IMR-90 (cell line): Measurements from ENCODE around the gene CYP4F8. TPM values are rescaled to one million over a fixed set of nuclear protein-coding genes. Genes with fewer than 3 reads are reported as not detected.

Experiments
- ATAC-seq: fragments of 200-7000 bp; cut with Tn5 transposase; 2 replicates; pipeline ENCODE4 v1.9.1; 2020; ENCODE audit warnings: low read depth, mild to moderate bottlenecking, moderate library complexity
- BruUV-seq: library from RNA; stranded (reverse); fragments of 400-500 nt; replicated peaks from 2 replicates; lab custom pipeline; 2021; lab: Mats Ljungman, UMichigan
- CTCF ChIA-PET: fragments of 300-600 bp; formaldehyde crosslinking; extraction: SDS; loops from one replicate; lab custom pipeline; 2021; ENCODE audit warnings: antibody characterized with exemption; lab: Yijun Ruan, JAX
- POLR2A ChIA-PET: fragments of 300-600 bp; sonication (Branson Sonifier 250); formaldehyde crosslinking; loops from one replicate; lab custom pipeline; 2022; ENCODE audit warnings: antibody characterized with exemption; ENCODE audit not compliant: unreplicated experiment; lab: Charles Lee
- DNase-seq: peaks from one replicate; pipeline ENCODE4 v3.0.0; 2013
- H2AFZ ChIP-seq: replicated peaks from 2 replicates; pipeline ENCODE3; 2013; ENCODE audit warnings: low read length, mild to moderate bottlenecking; ENCODE audit not compliant: poor library complexity
- H2AK5ac ChIP-seq: 2 replicates; pipeline ENCODE4 v1.6.1; 2013; ENCODE audit warnings: low read depth, low read length, inconsistent platforms
- H2AK9ac ChIP-seq: replicated peaks from 2 replicates; pipeline ENCODE3; 2013; ENCODE audit warnings: mild to moderate bottlenecking, low read depth, low read length, moderate library complexity; ENCODE audit not compliant: poor library complexity
- H2BK120ac ChIP-seq: 2 replicates; pipeline ENCODE4 v1.6.1; 2013; ENCODE audit warnings: low read depth, low read length, inconsistent platforms
- H2BK15ac ChIP-seq: 3 replicates; pipeline ENCODE4 v1.6.1; 2013; ENCODE audit warnings: low read depth, low read length, inconsistent platforms
- H2BK20ac ChIP-seq: 2 replicates; pipeline ENCODE4 v1.6.1; 2013; ENCODE audit warnings: low read depth, mild to moderate bottlenecking, inconsistent platforms, low read length, moderate library complexity
- H2BK5ac ChIP-seq: 2 replicates; pipeline ENCODE4 v1.6.1; 2013; ENCODE audit warnings: mild to moderate bottlenecking, low read depth, low read length, inconsistent platforms; ENCODE audit not compliant: poor library complexity, severe bottlenecking
- H3K14ac ChIP-seq: replicated peaks from 2 replicates; pipeline ENCODE4 v1.6.1; 2013; ENCODE audit warnings: low read depth, low read length, inconsistent platforms
- H3K18ac ChIP-seq: 2 replicates; pipeline ENCODE4 v1.6.1; 2013; ENCODE audit warnings: low read depth, low read length, control low read depth
- H3K23ac ChIP-seq: 2 replicates; pipeline ENCODE4 v1.6.1; 2013; ENCODE audit warnings: low read depth, low read length, inconsistent platforms
- H3K27ac ChIP-seq: 2 replicates; pipeline ENCODE4 v1.5.1; 2013; ENCODE audit warnings: mild to moderate bottlenecking, control low read depth, low read length; ENCODE audit not compliant: insufficient read depth
- H3K27me3 ChIP-seq: 2 replicates; pipeline ENCODE4 v1.6.1; 2013; ENCODE audit warnings: low read length; ENCODE audit not compliant: control insufficient read depth, insufficient read depth
- H3K36me3 ChIP-seq: 2 replicates; pipeline ENCODE4 v1.6.1; 2013; ENCODE audit warnings: low read length, mixed read lengths; ENCODE audit not compliant: control insufficient read depth, insufficient read depth
- H3K4ac ChIP-seq: 2 replicates; pipeline ENCODE4 v1.6.1; 2013; ENCODE audit warnings: low read depth, low read length, inconsistent platforms
- H3K4me1 ChIP-seq: 2 replicates; pipeline ENCODE4 v1.6.1; 2013; ENCODE audit warnings: low read length, mixed read lengths; ENCODE audit not compliant: control insufficient read depth, insufficient read depth
- H3K4me2 ChIP-seq: 2 replicates; pipeline ENCODE4 v1.6.1; 2013; ENCODE audit warnings: low read depth, mild to moderate bottlenecking, control low read depth, low read length, moderate library complexity
- H3K4me3 ChIP-seq: 2 replicates; pipeline ENCODE4 v1.5.1; 2013; ENCODE audit warnings: low read depth, mild to moderate bottlenecking, control low read depth, low read length, moderate library complexity; ENCODE audit not compliant: insufficient read depth
- H3K56ac ChIP-seq: 2 replicates; pipeline ENCODE4 v1.6.1; 2013; ENCODE audit warnings: low read length, inconsistent platforms; ENCODE audit not compliant: insufficient read depth; ENCODE audit errors: extremely low read depth
- H3K79me1 ChIP-seq, 2 experiments: 2 replicates each; pipeline ENCODE4 v1.6.1; 2013; ENCODE audit warnings: low read length in 2 of 2, inconsistent platforms in 1 of 2, low read depth in 1 of 2
- H3K9ac ChIP-seq: 2 replicates; pipeline ENCODE4 v1.6.1; 2013; ENCODE audit warnings: low read depth, low read length, control low read depth
- H3K9me1 ChIP-seq: 2 replicates; pipeline ENCODE4 v1.6.1; 2013; ENCODE audit warnings: low read length, inconsistent platforms; ENCODE audit not compliant: insufficient read depth
- H3K9me3 ChIP-seq: 2 replicates; pipeline ENCODE4 v1.6.1; 2013; ENCODE audit warnings: low read length; ENCODE audit not compliant: control insufficient read depth, insufficient read depth
- H4K20me1 ChIP-seq: 2 replicates; pipeline ENCODE4 v1.6.1; 2013; ENCODE audit warnings: low read length, inconsistent platforms; ENCODE audit not compliant: insufficient read depth
- H4K5ac ChIP-seq: 2 replicates; pipeline ENCODE4 v1.6.1; 2013; ENCODE audit warnings: mild to moderate bottlenecking, low read depth, low read length, control low read depth
- H4K8ac ChIP-seq, 2 experiments: 2 replicates each; pipeline ENCODE4 v1.6.1; 2013; ENCODE audit warnings: low read depth in 2 of 2, low read length in 2 of 2, control low read depth in 1 of 2, inconsistent platforms in 1 of 2
- H4K91ac ChIP-seq: 2 replicates; pipeline ENCODE4 v1.6.1; 2013; ENCODE audit warnings: low read depth, low read length, inconsistent platforms; ENCODE audit not compliant: insufficient read depth
- POLR2A ChIP-seq: IDR thresholded peaks from 2 replicates; pipeline ENCODE4 v1.6.1; 2012; ENCODE audit warnings: mild to moderate bottlenecking, low read depth, low read length
- RFX5 ChIP-seq: IDR thresholded peaks from 2 replicates; pipeline ENCODE4 v1.8.0; 2012; ENCODE audit warnings: low read depth, mild to moderate bottlenecking, low read length, moderate library complexity
- WGBS, 2 experiments: methylation state at CpG; one replicate each; pipeline versions ENCODE4 v1.1.5 to v1.1.7; 2013; ENCODE audit warnings: missing lambda C conversion rate in 2 of 2; ENCODE audit not compliant: insufficient read length in 1 of 2; ENCODE audit errors: extremely low coverage in 2 of 2; 5-methylcytosine and 5-hydroxymethylcytosine counted together
- dilution Hi-C: fragments of 300-500 bp; cut with HindIII; formaldehyde crosslinking; loops from one replicate; pipeline ENCODE4 v1.14.3; 2018; ENCODE audit warnings: low sequenced_read_pairs; ENCODE audit not compliant: unreplicated experiment
- in situ Hi-C: fragments of 300-500 bp; cut with MboI; formaldehyde crosslinking; loops from 3 replicates; pipeline ENCODE4 v1.14.3; 2019; ENCODE audit warnings: low sequenced_read_pairs, inconsistent platforms, mixed read lengths
- intact Hi-C: fragments of 100-400 bp; cut with micrococcal nuclease; formaldehyde crosslinking; loops from 2 replicates; pipeline ENCODE4 v1.10.0; 2022
- polyA plus RNA-seq, 3 experiments: library from polyadenylated mRNA; depleted of rRNA; stranded (reverse); fragments of >200 nt; gene quantifications; 2 replicates each; pipeline ENCODE4 v1.2.3, GENCODE V29; 2012; ENCODE audit warnings: low replicate concordance in 1 of 3
- total RNA-seq: library from RNA; depleted of rRNA; stranded (reverse); fragments of >200 nt; gene quantifications from 2 replicates; pipeline ENCODE4 v1.2.3, GENCODE V29; 2012
- TF ChIP-seq, protein P1 (sequence below): fragments of 150-350 bp; IDR thresholded peaks from 2 replicates; pipeline ENCODE4 v1.6.1; 2017; ENCODE audit warnings: mild to moderate bottlenecking, antibody characterized with exemption, low read length, low read depth

The CYP4F8 gene
- total and polyA plus RNA-seq, 2 of the 4 experiments (the other 2 are of a cell fraction) = not detected

DNA sequence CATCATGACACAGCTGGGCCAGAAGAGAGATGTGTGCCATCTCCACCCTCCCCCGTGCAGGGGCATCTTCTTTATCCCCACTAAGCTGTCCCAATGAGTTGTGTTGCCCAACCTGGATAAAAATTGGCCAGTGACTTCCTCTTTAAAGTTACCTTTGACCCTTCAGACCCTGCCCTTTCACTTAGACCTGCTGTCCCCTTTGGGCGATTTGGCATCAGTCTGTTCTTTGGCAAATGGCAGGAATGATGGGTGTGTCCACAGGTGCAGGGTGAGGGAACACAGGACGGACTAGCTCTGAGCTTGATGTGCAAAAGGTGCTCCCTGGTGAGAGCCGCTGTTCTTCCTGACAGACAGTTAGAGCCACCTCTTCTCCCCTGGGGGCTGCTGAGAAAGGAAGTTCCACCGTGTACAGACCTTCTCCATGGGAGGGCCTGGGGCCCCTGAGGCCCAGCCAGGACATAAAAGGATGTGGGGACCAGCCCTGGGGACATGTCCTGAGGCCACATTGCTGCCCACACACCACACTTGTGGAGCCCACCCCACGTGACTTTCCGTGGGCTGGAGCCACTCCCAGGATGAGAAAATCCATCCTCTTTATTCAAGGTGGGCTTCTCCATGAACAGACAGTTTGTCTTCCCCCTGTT is 1.7 kb downstream of the CYP4F8 start:
- no peak overlapping the region for H2BK120ac ChIP-seq
- no peak overlapping the region for H2BK20ac ChIP-seq
- no peak overlapping the region for H2AK5ac ChIP-seq
- no peaks in the 10 kb centered on the region for H3K4me1 ChIP-seq
- no peaks in the 10 kb centered on the region for H3K36me3 ChIP-seq
- no peak for DNase-seq
- H3K4me2 ChIP-seq = no peak overlapping the region
- H3K9ac ChIP-seq = no peak overlapping the region
- no peak overlapping the region for H3K4ac ChIP-seq
- intact Hi-C loops = no loop called here
- H3K14ac ChIP-seq = no peak overlapping the region
- H4K8ac ChIP-seq = no peak overlapping the region
- 0% methylated on average over 1 of the region's 7 CpGs; no CpG with 5 or more reads in 1 of the 2 experiments for WGBS, 2 experiments
- no peak overlapping the region for H3K27ac ChIP-seq
- no peak overlapping the region for H3K23ac ChIP-seq
- ChIA-PET POLR2A (no interaction called here), CTCF (no interaction called here)
- H3K27me3 ChIP-seq = no peaks in the 10 kb centered on the region
- no peak overlapping the region for H4K5ac ChIP-seq
- in situ Hi-C loops = no loop called here
- ATAC-seq = no peak
- H2BK15ac ChIP-seq = no peak overlapping the region
- no peaks in the 10 kb centered on the region for H4K20me1 ChIP-seq
- no peak overlapping the region for H2BK5ac ChIP-seq
- no peak overlapping the region for H3K18ac ChIP-seq
- H3K9me3 ChIP-seq = peaks cover 15% of the 10 kb centered on the region; the same call in 1 of the 2 replicates
- no peaks in the 10 kb centered on the region for H3K9me1 ChIP-seq
- no peak overlapping the region for H4K91ac ChIP-seq
- H3K56ac ChIP-seq = no peak overlapping the region
- dilution Hi-C loops = no loop called here
- BruUV-seq = no TSS peak
- no peak overlapping the region for H2AK9ac ChIP-seq
- H3K79me1 ChIP-seq = no peaks in the 10 kb centered on the region
- no peak overlapping the region for H3K4me3 ChIP-seq
- H2AFZ ChIP-seq = no peak overlapping the region
- TF ChIP-seq RFX5 (no peak), POLR2A (no peak)
- TF ChIP-seq, protein P1, sequence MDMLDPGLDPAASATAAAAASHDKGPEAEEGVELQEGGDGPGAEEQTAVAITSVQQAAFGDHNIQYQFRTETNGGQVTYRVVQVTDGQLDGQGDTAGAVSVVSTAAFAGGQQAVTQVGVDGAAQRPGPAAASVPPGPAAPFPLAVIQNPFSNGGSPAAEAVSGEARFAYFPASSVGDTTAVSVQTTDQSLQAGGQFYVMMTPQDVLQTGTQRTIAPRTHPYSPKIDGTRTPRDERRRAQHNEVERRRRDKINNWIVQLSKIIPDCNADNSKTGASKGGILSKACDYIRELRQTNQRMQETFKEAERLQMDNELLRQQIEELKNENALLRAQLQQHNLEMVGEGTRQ = no peak
